Adipocyte (in vitro differentiated cells): Measurements from ENCODE around the gene SRGAP1.

Experiments
- DNase-seq: peaks from one replicate; pipeline ENCODE4 v3.0.0-alpha.2; 2015; ENCODE audit warnings: low read depth
- H3K27me3 ChIP-seq: replicated peaks from 2 replicates; pipeline ENCODE4 v1.7.0; 2013; ENCODE audit warnings: mild to moderate bottlenecking, low read length, moderate library complexity; ENCODE audit not compliant: control insufficient read depth, insufficient read depth
- H3K36me3 ChIP-seq: 2 replicates; pipeline ENCODE4 v1.7.0; 2013; ENCODE audit warnings: low read length, mild to moderate bottlenecking, moderate library complexity; ENCODE audit not compliant: control insufficient read depth, insufficient read depth, severe bottlenecking
- H3K4me1 ChIP-seq: 2 replicates; pipeline ENCODE4 v1.7.0; 2013; ENCODE audit warnings: mild to moderate bottlenecking, low read length, moderate library complexity; ENCODE audit not compliant: control insufficient read depth, insufficient read depth
- H3K4me3 ChIP-seq: 2 replicates; pipeline ENCODE4 v1.7.0; 2013; ENCODE audit warnings: mild to moderate bottlenecking, low read length, moderate library complexity
- H3K9ac ChIP-seq: 2 replicates; pipeline ENCODE4 v1.7.0; 2013; ENCODE audit warnings: mild to moderate bottlenecking, low read length, moderate library complexity
- H3K9me3 ChIP-seq: 2 replicates; pipeline ENCODE4 v1.7.0; 2013; ENCODE audit warnings: mild to moderate bottlenecking, low read length, moderate library complexity; ENCODE audit not compliant: control insufficient read depth

Gene SRGAP1

DNA sequence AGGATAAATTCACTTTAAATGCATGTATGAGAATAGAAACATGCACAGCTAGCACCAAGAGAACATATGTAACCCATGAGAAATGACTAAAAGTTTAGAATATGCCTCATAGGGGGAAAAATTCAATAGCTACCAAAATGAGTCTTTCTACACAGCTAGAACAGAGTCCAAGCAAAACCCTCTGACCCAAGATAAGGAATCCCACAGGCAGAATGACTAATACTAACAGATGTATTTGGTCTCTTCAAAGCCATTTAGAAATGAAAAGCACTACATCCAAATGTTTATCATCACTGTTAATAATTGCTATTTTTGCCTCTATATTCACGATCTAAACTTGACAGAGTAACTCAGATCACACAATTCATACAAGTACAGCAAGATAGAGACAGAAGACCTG, 333.6 kb downstream of the SRGAP1 start:
- Histone ChIP-seq H3K9ac (no peak overlapping the region), H3K4me3 (no peak overlapping the region), H3K9me3 (no peaks in the 10 kb centered on the region), H3K27me3 (no peaks in the 10 kb centered on the region), H3K36me3 (no peaks in the 10 kb centered on the region), H3K4me1 (peaks cover 60% of the 10 kb centered on the region)
- DNase-seq: peak; percentile 64

DNA sequence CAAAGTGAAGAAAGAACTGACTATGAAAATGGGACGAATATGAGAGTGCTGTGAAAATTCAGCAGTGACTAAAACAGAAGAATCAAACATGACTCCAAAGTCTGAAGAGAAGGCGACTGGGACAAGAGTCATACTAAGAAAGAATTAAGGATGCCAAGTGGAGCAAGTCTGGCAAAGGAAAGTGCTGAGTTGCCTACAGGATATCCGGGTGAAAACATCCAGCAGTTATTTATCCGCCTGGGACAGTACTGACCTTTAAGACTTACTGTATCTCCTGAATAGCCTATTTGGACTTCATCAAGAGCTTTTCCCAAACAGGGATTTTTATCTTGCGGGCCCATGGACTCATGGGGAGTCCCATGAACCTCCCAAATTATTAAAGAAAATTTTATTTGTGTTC, 336.5 kb downstream of the SRGAP1 start:
- H3K9ac ChIP-seq: peak overlapping the region; percentile 80
- H3K4me1 ChIP-seq: peaks cover 51% of the 10 kb centered on the region
- peak; percentile 63 for DNase-seq
- no peaks in the 10 kb centered on the region for H3K36me3 ChIP-seq
- no peaks in the 10 kb centered on the region for H3K9me3 ChIP-seq
- H3K27me3 ChIP-seq: no peaks in the 10 kb centered on the region
- H3K4me3 ChIP-seq: peak overlapping the region; percentile 71

DNA sequence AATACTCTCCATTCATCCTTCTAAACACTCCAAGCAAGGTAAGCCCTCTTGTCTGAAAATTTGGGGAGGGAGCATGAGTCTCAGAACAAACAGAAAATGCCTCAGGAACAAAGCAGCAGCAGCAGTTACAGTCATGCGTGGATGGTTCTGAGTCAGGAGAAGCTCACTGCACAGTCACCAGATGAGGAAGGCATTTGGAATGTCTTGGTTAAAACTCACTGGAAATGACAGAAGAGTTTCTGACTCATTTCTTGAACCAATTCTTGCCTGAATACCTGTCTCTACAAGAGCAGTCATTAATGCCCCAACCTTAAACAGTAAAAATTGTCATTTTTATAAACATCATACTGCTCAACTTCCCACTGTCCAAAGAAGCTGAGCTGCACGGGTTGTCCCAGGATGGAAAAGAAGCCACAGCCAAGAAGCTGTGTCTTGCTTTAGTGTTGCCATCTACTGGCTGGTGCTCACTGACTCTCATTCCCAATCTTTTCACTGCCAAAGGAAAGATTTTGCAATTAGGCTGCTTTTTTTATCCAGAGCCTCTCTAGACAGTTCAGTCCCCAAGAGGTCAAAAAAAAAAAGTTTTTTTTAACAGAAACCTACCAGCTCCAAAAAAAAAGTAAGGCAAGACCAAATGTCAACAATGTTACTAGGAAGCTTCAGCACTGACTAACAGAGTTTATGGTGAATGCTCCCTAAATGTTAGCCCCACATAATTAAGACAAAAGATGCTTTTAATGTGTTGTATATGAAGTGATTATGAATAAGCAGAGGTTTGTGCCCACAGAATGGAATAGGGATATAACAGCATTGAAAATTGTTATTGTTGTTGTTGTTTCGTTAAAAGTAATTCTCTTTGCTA, 337.2 kb downstream of the SRGAP1 start:
- peak; percentile 95 for DNase-seq
- no peaks in the 10 kb centered on the region for H3K36me3 ChIP-seq
- H3K4me1 ChIP-seq: peaks cover 53% of the 10 kb centered on the region
- peak overlapping the region; percentile 71 for H3K4me3 ChIP-seq
- peak overlapping the region; percentile 80 for H3K9ac ChIP-seq
- no peaks in the 10 kb centered on the region for H3K27me3 ChIP-seq
- no peaks in the 10 kb centered on the region for H3K9me3 ChIP-seq

DNA sequence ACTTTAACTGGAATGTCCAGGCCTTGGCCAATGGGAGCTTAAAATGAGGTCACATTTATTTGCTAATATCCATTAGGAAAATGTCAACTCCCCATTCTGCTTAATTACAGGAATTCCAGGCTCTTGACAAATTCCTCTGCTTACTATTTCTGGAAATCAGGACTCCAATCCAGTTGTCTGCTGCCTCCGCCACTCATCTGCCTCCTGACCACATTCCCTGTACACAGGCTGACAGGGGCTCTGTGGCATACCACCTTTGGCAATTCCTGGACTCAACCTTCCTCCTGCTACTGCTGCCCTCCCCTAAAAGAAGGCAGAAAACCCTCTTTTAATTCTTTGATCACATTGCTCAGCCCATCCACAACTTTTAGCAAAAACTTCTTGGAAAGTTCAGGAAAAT, 339.7 kb downstream of the SRGAP1 start:
- no peak for DNase-seq
- H3K4me1 ChIP-seq: peaks cover 57% of the 10 kb centered on the region
- no peak overlapping the region for H3K4me3 ChIP-seq
- H3K9ac ChIP-seq: no peak overlapping the region
- no peaks in the 10 kb centered on the region for H3K9me3 ChIP-seq
- H3K36me3 ChIP-seq: no peaks in the 10 kb centered on the region
- H3K27me3 ChIP-seq: no peaks in the 10 kb centered on the region

DNA sequence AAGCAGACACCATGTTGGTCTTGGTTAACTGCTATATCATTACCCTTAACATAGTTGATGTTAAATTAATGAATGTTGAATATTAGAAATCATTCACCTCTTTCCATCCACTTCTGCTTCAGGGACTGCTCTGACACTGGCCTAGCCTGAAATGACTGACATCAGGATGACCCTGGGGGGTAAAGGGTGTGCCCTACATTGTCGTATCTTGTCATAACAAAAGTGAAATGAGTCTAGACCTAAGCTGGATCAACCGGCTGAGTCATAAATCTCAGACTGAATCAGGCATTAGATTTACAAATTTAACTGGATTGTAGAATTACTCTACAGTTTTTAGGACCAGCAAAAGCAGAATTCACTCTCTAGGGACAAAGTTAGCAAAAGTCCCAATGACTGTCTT, 342.3 kb downstream of the SRGAP1 start:
- DNase-seq: peak; percentile 36
- peak overlapping the region; percentile 54 for H3K9ac ChIP-seq
- H3K4me3 ChIP-seq: peak overlapping the region; percentile 67
- H3K9me3 ChIP-seq: no peaks in the 10 kb centered on the region
- H3K36me3 ChIP-seq: no peaks in the 10 kb centered on the region
- no peaks in the 10 kb centered on the region for H3K27me3 ChIP-seq
- H3K4me1 ChIP-seq: peaks cover 37% of the 10 kb centered on the region

DNA sequence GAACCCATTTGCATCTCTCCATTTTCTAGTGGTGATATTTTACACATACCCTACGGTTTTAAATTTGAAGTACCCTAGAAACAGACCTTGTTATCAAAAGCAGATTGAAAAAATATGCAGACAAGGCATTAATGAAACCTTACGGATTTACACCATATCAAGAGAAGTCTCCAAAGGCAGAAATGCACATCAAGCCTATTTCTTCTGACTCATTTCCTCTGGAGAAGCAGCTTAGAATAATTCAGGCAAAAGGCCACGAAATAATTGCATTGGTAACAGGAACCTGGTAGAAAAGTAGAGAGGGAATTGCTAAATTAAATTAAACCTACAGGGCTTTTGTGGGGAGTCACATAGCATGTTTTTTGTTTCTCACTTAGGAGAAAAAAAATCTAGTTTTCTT, 342.9 kb downstream of the SRGAP1 start:
- H3K4me3 ChIP-seq: peak overlapping the region; percentile 67
- no peaks in the 10 kb centered on the region for H3K27me3 ChIP-seq
- peak; percentile 64 for DNase-seq
- peaks cover 31% of the 10 kb centered on the region for H3K4me1 ChIP-seq
- H3K36me3 ChIP-seq: no peaks in the 10 kb centered on the region
- H3K9ac ChIP-seq: peak overlapping the region; percentile 54
- H3K9me3 ChIP-seq: no peaks in the 10 kb centered on the region

DNA sequence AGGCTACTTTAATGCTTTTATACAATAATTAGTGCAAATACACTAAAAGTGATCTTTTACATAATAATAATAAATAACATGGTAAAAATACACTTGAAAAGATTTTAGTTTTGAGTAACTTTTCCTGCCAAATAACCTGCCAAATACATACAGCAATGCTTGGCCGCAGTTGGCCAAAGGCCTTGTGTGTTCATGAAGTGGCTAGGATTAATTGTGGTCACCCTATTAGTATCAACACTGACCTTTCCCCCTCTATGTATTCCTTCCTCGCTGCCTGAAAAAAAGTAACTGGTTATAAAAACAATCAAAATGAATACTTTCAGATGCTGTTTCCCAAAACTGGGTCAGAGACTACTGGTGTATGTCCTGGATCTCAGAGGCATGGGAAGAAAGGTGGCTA, 343.3 kb downstream of the SRGAP1 start:
- no peak for DNase-seq
- H3K36me3 ChIP-seq: no peaks in the 10 kb centered on the region
- no peaks in the 10 kb centered on the region for H3K9me3 ChIP-seq
- no peaks in the 10 kb centered on the region for H3K27me3 ChIP-seq
- H3K9ac ChIP-seq: peak overlapping the region; percentile 54
- H3K4me3 ChIP-seq: peak overlapping the region; percentile 67
- H3K4me1 ChIP-seq: peaks cover 27% of the 10 kb centered on the region

DNA sequence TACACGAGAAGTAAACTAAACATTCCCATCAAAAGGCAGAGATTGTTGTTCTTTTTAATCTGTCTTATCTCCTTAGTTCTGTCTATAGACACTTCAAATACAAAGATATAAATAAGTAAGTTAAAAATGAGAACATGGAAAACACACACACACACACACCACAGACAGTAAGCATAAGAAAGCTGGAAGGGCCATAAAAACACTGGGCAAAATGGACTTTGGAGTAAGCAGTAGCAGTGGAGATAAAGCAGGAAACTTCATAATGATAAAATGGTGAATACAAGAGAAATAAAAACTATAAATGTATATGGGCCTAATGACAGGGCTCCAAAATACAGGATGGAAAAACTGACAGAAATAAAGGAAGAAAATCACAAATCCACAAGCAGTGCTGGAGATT, 345.0 kb downstream of the SRGAP1 start:
- DNase-seq: no peak
- H3K4me1 ChIP-seq: peaks cover 27% of the 10 kb centered on the region
- no peak overlapping the region for H3K9ac ChIP-seq
- H3K36me3 ChIP-seq: peaks cover 10% of the 10 kb centered on the region
- no peaks in the 10 kb centered on the region for H3K27me3 ChIP-seq
- no peaks in the 10 kb centered on the region for H3K9me3 ChIP-seq
- no peak overlapping the region for H3K4me3 ChIP-seq

DNA sequence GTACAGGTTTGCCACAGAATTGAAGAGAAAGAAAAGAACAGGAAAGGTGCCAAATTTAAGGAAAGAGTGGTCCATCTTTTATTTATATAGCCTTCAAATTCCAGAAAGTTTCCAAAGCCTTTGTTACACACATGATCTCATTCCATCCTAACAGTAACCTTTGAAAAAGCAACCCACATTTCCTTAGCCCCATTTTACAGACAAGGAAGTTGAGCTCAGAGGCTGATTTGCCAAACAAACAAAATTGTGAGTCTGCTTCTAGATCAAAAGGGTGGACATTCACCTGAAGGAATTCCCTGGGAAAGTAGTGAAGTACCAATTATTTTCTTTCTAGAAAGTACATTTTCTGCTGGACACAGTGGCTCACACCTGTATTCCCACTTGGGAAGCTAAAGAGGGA, 345.6 kb downstream of the SRGAP1 start:
- no peak for DNase-seq
- Histone ChIP-seq H3K4me1 (peaks cover 26% of the 10 kb centered on the region), H3K9me3 (no peaks in the 10 kb centered on the region), H3K36me3 (peaks cover 10% of the 10 kb centered on the region), H3K4me3 (no peak overlapping the region), H3K27me3 (no peaks in the 10 kb centered on the region), H3K9ac (no peak overlapping the region)

DNA sequence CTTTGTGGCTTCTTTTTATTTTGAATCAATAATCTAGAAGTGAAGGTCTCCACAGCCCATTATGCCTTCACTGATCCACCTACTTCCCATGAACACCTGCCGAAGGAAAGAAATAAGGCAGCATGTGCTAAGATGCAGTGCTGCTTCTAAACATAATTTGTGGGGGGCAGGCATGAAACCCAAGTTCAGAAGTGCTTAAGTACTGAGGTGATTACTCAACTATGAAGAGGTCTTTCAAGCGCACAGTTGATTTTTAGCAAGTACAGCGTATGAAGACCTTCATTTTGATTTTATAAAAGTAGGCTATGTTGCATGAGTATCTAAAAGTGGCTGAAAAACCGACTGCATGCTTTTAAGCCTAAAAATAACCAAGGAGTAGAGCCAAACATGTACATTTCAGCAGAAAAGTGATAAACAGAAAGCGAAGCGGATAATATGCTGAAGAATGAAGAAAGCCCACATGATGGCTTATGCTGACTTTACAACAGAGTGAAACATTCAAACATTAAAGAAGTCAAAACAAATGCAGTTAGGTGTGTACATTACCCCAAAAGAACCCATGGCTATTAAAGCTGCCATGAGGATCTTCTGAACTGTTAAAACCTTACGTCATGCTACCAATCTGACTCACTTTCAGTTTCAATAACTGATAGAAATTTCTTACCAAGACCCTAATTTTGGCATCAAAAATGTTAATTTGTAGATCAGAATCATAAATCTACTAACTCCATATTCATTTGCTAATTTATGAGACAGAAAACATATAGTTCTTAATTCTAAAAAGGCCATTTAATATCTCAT, 348.3 kb downstream of the SRGAP1 start:
- H3K9ac ChIP-seq: no peak overlapping the region
- peaks cover 11% of the 10 kb centered on the region for H3K4me1 ChIP-seq
- DNase-seq: no peak
- no peaks in the 10 kb centered on the region for H3K27me3 ChIP-seq
- H3K9me3 ChIP-seq: no peaks in the 10 kb centered on the region
- no peak overlapping the region for H3K4me3 ChIP-seq
- H3K36me3 ChIP-seq: peaks cover 10% of the 10 kb centered on the region

DNA sequence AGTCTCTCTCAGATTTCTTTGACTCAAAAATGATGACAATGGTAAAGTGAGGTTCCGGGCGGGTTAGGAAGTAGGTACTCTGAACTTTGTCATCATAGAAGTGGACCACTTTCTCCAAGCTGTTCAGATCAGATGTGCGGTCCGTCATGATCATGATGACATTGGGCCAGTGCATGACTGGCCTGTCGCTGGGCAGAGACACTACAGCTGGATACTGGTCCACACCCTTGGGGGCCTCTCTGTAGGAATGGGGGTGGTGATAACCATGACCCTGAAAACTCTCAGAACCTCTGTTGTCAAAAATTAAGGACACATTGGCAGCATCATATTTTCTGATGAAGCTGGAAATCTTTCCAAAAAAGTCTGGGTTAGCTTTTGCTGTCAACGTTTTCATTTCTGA, 349.4 kb downstream of the SRGAP1 start:
- peaks cover 10% of the 10 kb centered on the region for H3K36me3 ChIP-seq
- no peak overlapping the region for H3K9ac ChIP-seq
- no peaks in the 10 kb centered on the region for H3K27me3 ChIP-seq
- H3K4me1 ChIP-seq: peaks cover 4% of the 10 kb centered on the region
- no peak for DNase-seq
- no peak overlapping the region for H3K4me3 ChIP-seq
- no peaks in the 10 kb centered on the region for H3K9me3 ChIP-seq
